Activated naive CD8-positive, alpha-beta T cell treated with anti-CD3 and anti-CD28 coated beads, Interleukin-2, amount 50 U/mL, for 24 hours (primary cell): Measurements from ENCODE around the gene RAB6B.

Source experiments
- ATAC-seq: fragments of 150-1000 bp; cut with Tn5 transposase; one replicate; pipeline ENCODE4 v1.10.0; 2021
- DNase-seq: peaks from one replicate; pipeline ENCODE4 v3.0.0; 2021
- H3K27ac Mint-ChIP-seq: one replicate; pipeline ENCODE4 v1.8.0; 2021; ENCODE audit warnings: mild to moderate bottlenecking, mixed read lengths
- H3K27me3 Mint-ChIP-seq: one replicate; pipeline ENCODE4 v1.8.0; 2021; ENCODE audit warnings: mixed read lengths
- H3K36me3 Mint-ChIP-seq: one replicate; pipeline ENCODE4 v1.8.0; 2021; ENCODE audit warnings: low read depth, mixed read lengths
- H3K4me1 Mint-ChIP-seq: one replicate; pipeline ENCODE4 v1.8.0; 2021; ENCODE audit warnings: mixed read lengths
- H3K4me3 Mint-ChIP-seq: one replicate; pipeline ENCODE4 v1.8.0; 2021; ENCODE audit warnings: mild to moderate bottlenecking, moderate library complexity, mixed read lengths
- H3K9me3 Mint-ChIP-seq: one replicate; pipeline ENCODE4 v1.8.0; 2021; ENCODE audit warnings: mixed read lengths

RAB6B gene

DNA sequence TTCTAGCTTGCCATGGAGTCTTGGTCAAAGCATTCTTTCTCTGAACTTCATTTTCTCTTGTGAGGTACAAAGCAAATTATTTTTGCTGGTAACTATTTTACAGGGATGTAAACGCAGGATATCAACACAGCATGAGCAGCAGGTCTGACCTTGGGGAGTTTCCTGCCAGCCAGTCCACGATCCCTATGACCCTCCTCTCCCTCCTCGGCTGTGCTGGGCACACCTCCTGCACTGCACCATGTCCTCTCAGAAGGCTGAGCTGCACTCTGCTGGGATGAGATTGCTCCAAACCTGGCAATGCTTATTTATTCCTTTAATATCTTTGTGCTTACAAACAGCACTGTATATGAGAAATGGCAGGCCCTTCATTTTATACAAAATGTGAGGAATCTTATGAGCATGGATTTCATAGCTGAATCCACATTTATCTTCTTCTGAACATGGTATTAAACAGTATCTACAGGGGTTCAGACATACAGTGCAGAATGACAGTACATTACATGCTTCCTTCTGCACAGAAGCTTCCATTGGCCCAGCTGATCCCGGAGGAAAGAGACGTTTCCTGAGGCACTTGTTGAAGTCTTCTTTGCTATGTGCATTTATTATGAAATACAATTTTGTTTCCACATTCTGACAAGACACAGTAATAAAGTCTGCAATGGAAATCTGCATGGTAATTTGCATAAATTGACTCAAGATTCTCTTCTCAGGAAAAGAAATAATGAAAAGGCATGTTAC, 41.2 kb downstream of the RAB6B start:
- H3K9me3 Mint-ChIP-seq, result no peaks in the 10 kb centered on the region
- DNase-seq, result no peak
- no peak overlapping the region for H3K27ac Mint-ChIP-seq
- no peak for ATAC-seq
- no peaks in the 10 kb centered on the region for H3K36me3 Mint-ChIP-seq
- H3K4me3 Mint-ChIP-seq, result no peak overlapping the region
- H3K27me3 Mint-ChIP-seq, result no peaks in the 10 kb centered on the region
- peaks cover 12% of the 10 kb centered on the region for H3K4me1 Mint-ChIP-seq

DNA sequence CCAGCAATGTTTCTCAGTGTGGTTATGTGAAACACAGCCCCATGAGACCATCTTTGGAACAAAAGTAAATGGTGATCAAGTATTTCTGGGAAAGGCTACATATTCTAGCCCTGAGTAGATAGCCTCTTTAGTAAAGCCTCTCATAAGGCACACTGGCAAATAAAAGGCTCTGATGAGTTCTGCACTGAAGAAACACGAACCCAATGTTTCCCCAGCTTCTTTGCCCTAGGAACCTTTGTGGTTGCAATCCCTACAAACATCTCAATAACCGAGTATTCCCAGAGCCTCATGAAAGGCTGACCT, 41.8 kb downstream of the RAB6B start:
- no peaks in the 10 kb centered on the region for H3K9me3 Mint-ChIP-seq

DNA sequence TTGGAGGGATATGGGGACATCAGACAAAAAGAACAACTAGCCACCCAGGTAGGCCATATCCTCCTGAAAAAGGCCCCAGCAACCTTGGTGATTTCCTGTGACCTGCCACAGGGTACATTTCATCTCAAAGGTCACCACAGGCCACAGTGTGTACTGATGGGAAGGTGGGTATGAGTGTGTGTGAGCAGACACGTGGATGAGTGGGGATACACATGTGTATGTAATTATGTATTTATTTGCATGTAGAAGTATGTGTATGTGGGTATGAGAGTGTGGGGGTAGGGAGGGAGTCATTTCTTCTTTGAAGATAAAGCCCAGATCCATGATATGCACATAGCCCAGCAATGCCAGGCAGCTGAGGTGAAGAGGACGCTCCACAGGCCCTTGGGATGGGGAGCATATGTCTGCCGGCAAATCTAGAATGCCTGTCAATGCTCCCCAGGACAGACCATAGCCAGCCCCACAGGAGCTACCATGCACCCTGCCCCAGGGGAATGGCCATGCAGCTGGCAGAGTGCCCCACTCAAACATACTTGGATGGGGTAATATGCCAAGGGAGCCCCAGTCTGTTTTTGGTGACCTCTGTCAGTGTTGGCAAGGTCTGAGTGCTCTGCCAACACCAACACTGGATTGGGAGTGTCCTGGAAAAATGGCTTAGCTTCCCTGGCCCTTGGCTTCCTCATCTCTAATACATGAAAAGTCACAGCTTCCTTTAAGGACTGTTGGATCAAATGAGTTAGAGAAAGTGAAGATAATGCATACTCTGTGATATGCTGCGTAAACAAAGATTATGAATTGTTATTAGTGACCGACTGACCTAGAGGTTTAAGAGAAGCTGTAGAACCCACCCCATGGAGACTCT, 42.4 kb downstream of the RAB6B start:
- DNase-seq (no peak), ATAC-seq (no peak)
- Mint-ChIP-seq H3K36me3 (no peaks in the 10 kb centered on the region), H3K4me1 (peaks cover 12% of the 10 kb centered on the region), H3K27ac (no peak overlapping the region), H3K27me3 (no peaks in the 10 kb centered on the region), H3K9me3 (no peaks in the 10 kb centered on the region), H3K4me3 (no peak overlapping the region)

More for the DNA sequence above, 41.8 kb downstream of the RAB6B start:
- no peaks in the 10 kb centered on the region for H3K36me3 Mint-ChIP-seq
- no peak overlapping the region for H3K4me3 Mint-ChIP-seq
- no peak overlapping the region for H3K27ac Mint-ChIP-seq
- ATAC-seq, result no peak
- H3K4me1 Mint-ChIP-seq, result peaks cover 12% of the 10 kb centered on the region
- no peak for DNase-seq
- no peaks in the 10 kb centered on the region for H3K27me3 Mint-ChIP-seq

DNA sequence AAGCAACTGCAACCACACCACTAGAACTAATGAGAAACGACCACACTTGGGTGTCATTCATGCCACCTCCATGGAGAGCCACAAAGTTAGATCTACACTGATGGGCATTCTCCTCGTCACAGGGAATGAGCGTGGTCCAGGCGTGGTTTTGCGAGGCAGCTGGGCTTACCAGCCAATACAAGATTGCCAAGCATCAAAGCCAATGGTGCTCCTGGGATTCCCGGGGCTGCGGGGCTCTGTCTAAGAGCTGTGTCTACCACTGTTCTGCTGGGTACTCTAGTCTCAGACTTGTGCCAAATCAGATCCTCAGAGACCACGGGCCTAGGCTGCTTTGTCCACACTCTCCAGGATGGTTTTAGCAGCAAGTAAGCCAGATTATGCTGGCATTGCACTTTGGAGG, 43.8 kb downstream of the RAB6B start:
- H3K9me3 Mint-ChIP-seq, result no peaks in the 10 kb centered on the region
- no peak overlapping the region for H3K27ac Mint-ChIP-seq
- DNase-seq (no peak), ATAC-seq (no peak)
- no peaks in the 10 kb centered on the region for H3K36me3 Mint-ChIP-seq
- no peak overlapping the region for H3K4me3 Mint-ChIP-seq
- no peaks in the 10 kb centered on the region for H3K27me3 Mint-ChIP-seq
- H3K4me1 Mint-ChIP-seq, result peaks cover 6% of the 10 kb centered on the region

DNA sequence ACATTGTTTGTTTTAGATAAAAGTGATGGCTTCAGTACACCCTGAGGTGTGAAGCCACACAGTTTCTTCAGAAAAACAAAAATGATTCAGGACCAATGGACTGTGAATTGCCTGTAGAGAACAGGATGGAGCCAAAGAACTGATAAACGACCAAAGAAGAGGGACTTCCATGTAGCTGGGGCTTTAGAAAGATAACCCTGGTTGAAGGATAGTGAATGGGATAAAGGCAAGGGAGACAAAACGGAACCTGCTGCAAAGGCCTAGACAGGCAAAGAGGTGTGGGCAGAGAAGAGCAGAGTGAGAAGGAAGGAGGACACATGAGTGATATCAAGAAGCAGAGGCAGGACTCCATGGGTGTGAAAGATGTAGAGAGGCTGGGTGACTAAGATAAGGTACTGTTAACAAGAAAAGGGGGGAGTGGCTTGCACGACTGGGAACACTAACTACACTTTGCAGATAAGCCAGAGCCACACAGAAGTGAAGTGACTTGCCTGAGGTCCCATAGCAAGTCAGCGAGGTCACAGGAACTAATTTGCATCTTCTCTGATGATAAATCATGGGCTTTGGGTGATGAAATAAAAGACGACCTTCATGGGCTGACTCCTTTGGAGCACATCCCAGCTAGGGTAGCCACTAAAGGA, 44.3 kb downstream of the RAB6B start:
- DNase-seq (no peak), ATAC-seq (peak; percentile 62)
- Mint-ChIP-seq H3K4me1 (peaks cover 6% of the 10 kb centered on the region), H3K4me3 (no peak overlapping the region), H3K36me3 (no peaks in the 10 kb centered on the region), H3K27me3 (no peaks in the 10 kb centered on the region), H3K27ac (peak overlapping the region; percentile 19), H3K9me3 (no peaks in the 10 kb centered on the region)

DNA sequence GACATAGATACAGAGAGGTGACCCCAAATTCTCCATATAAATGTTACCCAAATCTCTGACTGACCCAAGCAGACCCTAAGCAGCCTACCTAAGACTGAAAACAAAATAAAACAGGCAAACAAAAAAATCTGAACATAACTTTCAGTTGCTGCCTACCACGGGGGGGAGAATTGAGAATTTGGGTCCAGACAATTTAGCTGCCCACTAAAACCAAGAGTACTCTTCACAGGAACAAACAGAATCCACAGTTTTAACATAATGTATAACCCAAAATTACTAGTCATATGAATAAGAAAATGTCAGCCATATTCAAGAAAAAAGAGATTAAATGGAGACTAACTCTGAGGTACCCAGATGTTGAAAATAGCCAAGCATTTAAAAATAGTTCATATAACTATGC, 45.6 kb downstream of the RAB6B start:
- peaks cover 6% of the 10 kb centered on the region for H3K4me1 Mint-ChIP-seq
- no peaks in the 10 kb centered on the region for H3K9me3 Mint-ChIP-seq
- ATAC-seq (no peak), DNase-seq (no peak)
- no peaks in the 10 kb centered on the region for H3K36me3 Mint-ChIP-seq
- H3K27me3 Mint-ChIP-seq, result no peaks in the 10 kb centered on the region
- no peak overlapping the region for H3K4me3 Mint-ChIP-seq
- H3K27ac Mint-ChIP-seq, result no peak overlapping the region

DNA sequence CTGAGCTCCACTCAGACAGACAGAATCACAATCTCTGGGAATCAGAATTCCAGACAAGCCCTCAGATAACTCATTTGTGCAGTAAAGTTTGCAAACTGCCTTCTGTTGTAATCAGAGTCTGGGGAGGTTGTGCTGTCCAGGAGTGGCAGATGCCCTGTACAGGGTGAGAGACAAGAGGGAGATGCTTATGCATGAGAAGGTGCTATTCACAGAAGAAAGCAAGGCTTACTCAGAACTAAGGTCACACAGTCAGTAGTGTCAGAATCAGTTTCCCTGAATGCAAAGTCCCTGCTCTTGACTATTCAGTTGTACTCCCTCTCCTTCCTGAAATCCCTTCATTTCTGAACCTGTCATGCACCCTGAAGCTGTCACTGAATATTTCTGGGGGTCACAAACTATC, 46.3 kb downstream of the RAB6B start:
- no peak for ATAC-seq

DNA sequence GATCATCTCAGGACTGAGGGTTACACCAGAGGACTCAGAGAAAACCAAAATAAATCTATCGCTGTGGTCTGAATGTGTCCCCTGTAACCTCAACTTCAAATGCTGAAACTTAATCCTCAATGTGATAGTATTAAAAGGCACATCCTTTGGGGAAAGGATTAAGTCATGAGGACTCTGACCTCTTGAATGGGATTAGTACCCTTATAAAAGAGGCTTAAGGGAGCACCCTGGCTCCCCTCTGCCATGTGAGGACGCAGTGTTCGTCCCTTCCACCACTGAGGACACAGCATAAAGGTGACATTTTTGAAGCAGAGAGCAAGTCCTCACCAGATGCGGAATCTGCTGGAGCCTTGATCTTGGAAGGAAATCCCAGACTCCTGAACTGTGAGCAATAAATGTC, 50.6 kb downstream of the RAB6B start:
- no peak overlapping the region for H3K27ac Mint-ChIP-seq
- no peaks in the 10 kb centered on the region for H3K36me3 Mint-ChIP-seq
- no peak for DNase-seq
- no peak overlapping the region for H3K4me3 Mint-ChIP-seq
- H3K27me3 Mint-ChIP-seq, result peaks cover 2% of the 10 kb centered on the region
- no peak for ATAC-seq
- no peaks in the 10 kb centered on the region for H3K9me3 Mint-ChIP-seq
- no peaks in the 10 kb centered on the region for H3K4me1 Mint-ChIP-seq

More for the DNA sequence above, 46.3 kb downstream of the RAB6B start:
- Mint-ChIP-seq H3K36me3 (no peaks in the 10 kb centered on the region), H3K27ac (no peak overlapping the region), H3K4me1 (peaks cover 6% of the 10 kb centered on the region), H3K27me3 (no peaks in the 10 kb centered on the region), H3K9me3 (no peaks in the 10 kb centered on the region), H3K4me3 (no peak overlapping the region)
- no peak for DNase-seq

DNA sequence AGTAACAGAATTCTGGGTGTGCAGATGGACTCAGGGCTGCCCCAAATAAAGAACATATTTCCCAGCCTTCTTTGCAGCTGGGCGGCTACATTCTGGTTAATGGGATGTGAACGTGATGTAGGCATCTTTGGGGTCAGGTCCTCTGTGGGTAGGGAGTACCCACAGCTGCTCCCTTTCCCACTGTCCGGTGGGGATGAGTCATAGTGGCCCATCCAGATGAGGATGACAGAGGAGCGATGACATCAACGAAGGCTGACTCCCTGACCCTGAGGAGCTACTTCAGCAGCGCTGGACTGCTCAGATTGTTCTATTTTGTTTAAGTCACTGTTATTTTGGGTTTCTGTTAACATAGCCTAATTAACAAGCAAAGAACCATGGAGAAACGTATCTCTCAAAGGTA, 52.0 kb downstream of the RAB6B start:
- no peaks in the 10 kb centered on the region for H3K4me1 Mint-ChIP-seq
- no peak overlapping the region for H3K27ac Mint-ChIP-seq
- no peaks in the 10 kb centered on the region for H3K36me3 Mint-ChIP-seq
- H3K27me3 Mint-ChIP-seq, result peaks cover 2% of the 10 kb centered on the region
- DNase-seq (no peak), ATAC-seq (no peak)
- H3K9me3 Mint-ChIP-seq, result no peaks in the 10 kb centered on the region
- no peak overlapping the region for H3K4me3 Mint-ChIP-seq

DNA sequence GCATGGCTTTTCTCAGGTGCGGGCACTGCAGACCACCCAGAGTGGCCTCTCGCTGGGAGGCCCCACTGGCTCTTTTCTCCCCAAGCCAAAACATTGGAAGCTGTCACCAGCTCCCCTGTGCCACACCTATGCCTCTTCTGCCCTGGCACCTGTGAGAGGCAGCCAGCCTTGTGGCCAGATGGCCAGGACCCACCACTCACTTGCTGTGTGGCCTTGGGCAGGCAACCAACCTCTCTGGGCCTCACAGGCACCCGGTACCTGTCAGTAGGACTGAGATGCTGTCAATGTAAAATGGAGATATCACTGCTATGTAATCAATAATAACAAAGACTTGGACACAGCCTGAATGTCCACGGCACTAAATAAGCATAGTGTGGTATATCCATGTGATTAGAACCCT, 53.5 kb downstream of the RAB6B start:
- DNase-seq, result no peak

DNA sequence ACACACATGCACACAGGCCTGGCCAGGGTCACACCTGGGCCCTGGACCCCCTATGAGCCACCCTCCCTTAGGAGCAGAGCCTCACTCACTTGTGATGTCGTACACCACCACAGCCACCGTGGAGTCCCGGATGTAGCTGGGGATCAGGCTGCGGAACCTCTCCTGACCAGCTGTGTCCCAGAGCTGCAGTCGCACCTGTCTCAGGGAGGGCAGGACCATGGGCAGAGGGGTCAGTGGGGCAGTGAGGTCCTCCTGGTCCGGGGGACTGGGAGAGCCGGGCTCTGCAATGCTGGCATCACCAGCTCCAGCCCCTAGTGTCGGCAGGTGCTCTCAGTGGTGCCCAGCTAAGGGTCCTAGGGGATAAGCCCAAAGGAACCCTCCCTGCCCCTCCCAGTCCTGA, 54.5 kb downstream of the RAB6B start:
- no peak for ATAC-seq
- H3K9me3 Mint-ChIP-seq, result no peaks in the 10 kb centered on the region
- H3K27ac Mint-ChIP-seq, result no peak overlapping the region
- H3K4me1 Mint-ChIP-seq, result no peaks in the 10 kb centered on the region
- H3K27me3 Mint-ChIP-seq, result peaks cover 2% of the 10 kb centered on the region
- H3K36me3 Mint-ChIP-seq, result no peaks in the 10 kb centered on the region
- no peak for DNase-seq
- H3K4me3 Mint-ChIP-seq, result no peak overlapping the region

More for the DNA sequence above, 53.5 kb downstream of the RAB6B start:
- no peak overlapping the region for H3K27ac Mint-ChIP-seq
- no peak for ATAC-seq
- no peak overlapping the region for H3K4me3 Mint-ChIP-seq
- no peaks in the 10 kb centered on the region for H3K36me3 Mint-ChIP-seq
- no peaks in the 10 kb centered on the region for H3K4me1 Mint-ChIP-seq
- H3K9me3 Mint-ChIP-seq, result no peaks in the 10 kb centered on the region
- H3K27me3 Mint-ChIP-seq, result peaks cover 2% of the 10 kb centered on the region

DNA sequence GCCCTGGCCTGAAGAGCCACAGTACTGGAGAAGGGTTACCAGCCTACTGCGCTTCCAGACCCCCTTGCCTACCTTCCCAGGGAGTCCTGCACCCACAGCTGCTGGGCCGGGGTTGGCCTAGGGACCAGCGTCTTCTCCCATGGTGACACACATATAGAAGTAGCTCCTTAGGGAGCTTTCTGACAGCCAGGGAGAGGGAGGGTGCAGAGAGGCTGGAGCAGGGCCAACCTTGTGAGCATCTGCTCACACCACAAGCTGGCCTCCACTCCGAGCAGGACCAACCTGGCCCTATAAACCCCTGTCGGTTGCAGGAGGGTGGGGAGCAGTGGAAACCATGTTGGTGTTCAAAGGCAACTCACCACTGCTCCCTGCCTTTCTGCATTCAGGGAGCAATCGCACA, 54.9 kb downstream of the RAB6B start:
- Mint-ChIP-seq H3K9me3 (no peaks in the 10 kb centered on the region), H3K36me3 (no peaks in the 10 kb centered on the region), H3K4me3 (no peak overlapping the region), H3K27me3 (peaks cover 2% of the 10 kb centered on the region), H3K27ac (no peak overlapping the region), H3K4me1 (no peaks in the 10 kb centered on the region)
- no peak for ATAC-seq
- DNase-seq, result no peak

DNA sequence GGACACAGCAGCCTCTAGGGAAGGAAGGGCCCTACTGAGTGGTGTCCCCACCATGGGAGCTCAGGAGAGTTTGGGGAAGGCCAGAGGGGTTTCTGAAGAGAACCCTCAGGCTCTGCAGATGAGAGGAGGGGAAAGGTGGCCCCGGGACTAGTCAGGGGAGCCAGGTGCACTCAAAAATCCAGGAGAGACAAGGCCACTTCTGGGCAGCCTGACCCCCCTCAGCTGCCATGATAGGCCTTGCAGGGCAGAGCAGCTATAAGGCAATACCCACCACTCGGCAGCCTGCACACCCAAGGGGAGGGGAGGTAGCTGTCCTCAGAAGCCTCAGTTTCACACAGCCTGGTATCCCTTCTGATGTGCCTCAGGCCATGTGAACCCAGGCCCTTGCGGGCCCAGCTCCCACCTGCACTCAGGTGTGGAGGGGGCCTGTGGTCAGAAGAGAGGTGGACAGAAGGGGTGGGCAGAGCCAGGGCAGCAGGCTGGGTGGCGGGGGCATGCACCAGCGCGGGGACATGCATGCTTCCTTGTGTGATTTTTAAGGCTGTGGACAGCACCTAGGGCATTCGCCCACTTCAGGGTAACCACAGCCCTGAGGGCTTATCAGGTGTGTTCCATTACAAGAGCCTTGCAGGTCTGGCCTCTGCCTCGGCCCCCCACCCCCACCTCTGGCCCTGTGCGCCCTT, 55.5 kb downstream of the RAB6B start:
- H3K4me1 Mint-ChIP-seq, result no peaks in the 10 kb centered on the region
- peaks cover 2% of the 10 kb centered on the region for H3K27me3 Mint-ChIP-seq
- H3K9me3 Mint-ChIP-seq, result no peaks in the 10 kb centered on the region
- H3K27ac Mint-ChIP-seq, result no peak overlapping the region
- DNase-seq (no peak), ATAC-seq (no peak)
- no peaks in the 10 kb centered on the region for H3K36me3 Mint-ChIP-seq
- H3K4me3 Mint-ChIP-seq, result no peak overlapping the region

DNA sequence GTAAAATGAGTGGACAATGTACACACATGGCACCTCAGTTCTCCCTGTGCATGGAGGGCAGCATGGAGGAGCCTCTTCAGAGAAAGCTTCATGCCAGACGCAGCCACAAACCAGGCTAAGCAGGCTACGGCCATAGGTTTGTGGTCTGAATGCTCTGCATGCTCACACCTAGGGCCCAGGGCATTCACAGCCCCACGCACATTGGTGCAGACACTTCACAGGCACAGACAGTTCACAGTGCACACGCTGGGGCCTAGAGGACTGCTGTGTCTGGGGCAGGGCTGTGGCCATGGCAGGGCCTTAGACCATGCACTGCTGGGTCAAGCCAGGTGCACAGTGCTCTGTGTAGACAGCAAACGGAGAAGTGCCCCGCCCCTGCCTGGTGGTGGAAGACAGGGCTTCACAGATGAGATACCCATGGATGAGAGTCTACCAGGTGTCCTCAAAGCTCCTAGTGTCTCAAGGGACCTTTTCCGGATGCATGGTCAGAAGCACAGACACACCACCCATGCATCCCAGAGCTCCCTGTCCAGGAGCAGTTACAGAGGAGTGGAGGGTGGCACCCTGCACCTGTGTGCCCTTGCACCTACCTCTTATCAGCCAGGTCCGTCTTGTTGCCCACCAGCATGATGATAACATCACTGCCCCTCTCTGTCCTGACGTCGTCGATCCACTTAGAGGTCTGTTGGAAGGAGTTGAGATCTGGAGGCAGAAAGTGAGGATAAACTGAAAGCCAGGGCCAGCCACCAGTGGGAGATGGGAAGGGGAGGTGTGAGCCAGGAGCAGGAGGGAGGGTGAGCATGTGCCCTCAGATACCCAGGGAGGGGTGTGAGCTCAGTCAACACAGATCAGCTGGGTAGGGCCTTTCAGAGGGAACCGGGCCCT, 56.5 kb downstream of the RAB6B start:
- H3K9me3 Mint-ChIP-seq, result no peaks in the 10 kb centered on the region
- H3K27ac Mint-ChIP-seq, result no peak overlapping the region
- ATAC-seq (no peak), DNase-seq (no peak)
- no peaks in the 10 kb centered on the region for H3K36me3 Mint-ChIP-seq
- H3K27me3 Mint-ChIP-seq, result peaks cover under 1% of the 10 kb centered on the region
- H3K4me1 Mint-ChIP-seq, result no peaks in the 10 kb centered on the region
- H3K4me3 Mint-ChIP-seq, result no peak overlapping the region
